ENCODE results near the gene CYP2U1. TPM values are rescaled to one million over a fixed set of nuclear protein-coding genes. Genes with fewer than 3 reads are reported as not detected.

CYP2U1 gene
- total RNA-seq, 4 donors from 2014 or later = 3.5 to 7.5 (median 4.0) TPM

- DNase-seq (no peak), ATAC-seq (peak; percentile 54 to 84)
- no peaks in the 10 kb centered on the region for H3K9me3 ChIP-seq
- intact Hi-C loops (cut with DNase I; ENCODE audit: low total_unique reads) (no loop called here), in situ Hi-C loops (cut with MboI; ENCODE audit: low sequenced_read_pairs in 4 of 4) (no loop called here)
- no peaks in the 10 kb centered on the region for H3K36me3 ChIP-seq
- peaks cover 5 to 11% of the 10 kb centered on the region in 2 donors for H3K4me1 ChIP-seq
- no peak overlapping the region for H3K4me3 ChIP-seq
- H3K27ac ChIP-seq = peak overlapping the region in 3 of 4 donors; percentile 37 to 42 (median 40)
- no peak for TF ChIP-seq POLR2A (IDR thresholded peaks at IDR 0.05)
- no peak for TF ChIP-seq CTCF (IDR thresholded peaks at IDR 0.05 in 4 of 5, conservative IDR thresholded peaks at IDR 0.05 in 1 of 5)
- H3K27me3 ChIP-seq = no peaks in the 10 kb centered on the region
Measured at GRCh38 chr4:107978716-107979451, 47.5 kb downstream of the CYP2U1 start.

GRCh38 chr4:107987916-107988762, 56.8 kb downstream of the CYP2U1 start:
- H3K27me3 ChIP-seq = no peaks in the 10 kb centered on the region
- in situ Hi-C loops (cut with MboI; ENCODE audit: low sequenced_read_pairs in 4 of 4) (loop anchor here in 2 of 4 donors (10.0 kb wide), 1 partner anchor 53 kb away; the partner anchor contains the start of gene CYP2U1 (in 2 of the 2)), intact Hi-C loops (cut with DNase I; ENCODE audit: low total_unique reads) (loop anchor here (5.0 kb wide), 3 partner anchors 166 to 1924 kb away; partner anchors contain the start of genes EGF, PAPSS1 and SGMS2)
- no peak for ATAC-seq
- DNase-seq = no peak
- peak overlapping the region; percentile 92 to 99 (median 96) for H3K27ac ChIP-seq
- H3K4me1 ChIP-seq = peaks cover 22 to 31% of the 10 kb centered on the region in 2 donors
- H3K4me3 ChIP-seq = peak overlapping the region; percentile 76 to 91 (median 90)
- H3K9me3 ChIP-seq = no peaks in the 10 kb centered on the region
- no peaks in the 10 kb centered on the region for H3K36me3 ChIP-seq
- TF ChIP-seq POLR2A (IDR thresholded peaks at IDR 0.05) (no peak), CTCF (IDR thresholded peaks at IDR 0.05 in 4 of 5, conservative IDR thresholded peaks at IDR 0.05 in 1 of 5) (no peak)

- ATAC-seq (no peak), DNase-seq (no peak)
- H3K4me3 ChIP-seq = peak overlapping the region; percentile 76 to 91 (median 90)
- TF ChIP-seq POLR2A (IDR thresholded peaks at IDR 0.05) = no peak
- no peak for TF ChIP-seq CTCF (IDR thresholded peaks at IDR 0.05 in 4 of 5, conservative IDR thresholded peaks at IDR 0.05 in 1 of 5)
- H3K27ac ChIP-seq = peak overlapping the region; percentile 92 to 99 (median 96)
- intact Hi-C loops (cut with DNase I; ENCODE audit: low total_unique reads) = loop anchor here (1.0 to 5.0 kb wide), 4 partner anchors 57 to 1924 kb away; partner anchors contain the start of genes CYP2U1, EGF, PAPSS1 and SGMS2
- no peaks in the 10 kb centered on the region for H3K9me3 ChIP-seq
- no peaks in the 10 kb centered on the region for H3K36me3 ChIP-seq
- H3K4me1 ChIP-seq = peaks cover 28 to 37% of the 10 kb centered on the region in 2 donors
- no peaks in the 10 kb centered on the region for H3K27me3 ChIP-seq
- in situ Hi-C loops (cut with MboI; ENCODE audit: low sequenced_read_pairs in 4 of 4) = loop anchor here in 2 of 4 donors (10.0 kb wide), 1 partner anchor 54 kb away; the partner anchor contains the start of gene CYP2U1 (in 2 of the 2)
Measured at GRCh38 chr4:107988763-107989035, 57.4 kb downstream of the CYP2U1 start.

- Histone ChIP-seq H3K27me3 (no peaks in the 10 kb centered on the region), H3K36me3 (no peaks in the 10 kb centered on the region), H3K9me3 (no peaks in the 10 kb centered on the region), H3K4me3 (peak overlapping the region; percentile 76 to 91 (median 90)), H3K4me1 (peaks cover 32 to 41% of the 10 kb centered on the region in 2 donors), H3K27ac (peak overlapping the region; percentile 92 to 99 (median 96))
- intact Hi-C loops (cut with DNase I; ENCODE audit: low total_unique reads) (loop anchor here (1.0 to 5.0 kb wide), 4 partner anchors 58 to 1923 kb away; partner anchors contain the start of genes CYP2U1, EGF, PAPSS1 and SGMS2), in situ Hi-C loops (cut with MboI; ENCODE audit: low sequenced_read_pairs in 4 of 4) (loop anchor here in 2 of 4 donors (10.0 kb wide), 1 partner anchor 54 kb away; the partner anchor contains the start of gene CYP2U1 (in 2 of the 2))
- TF ChIP-seq CTCF (IDR thresholded peaks at IDR 0.05 in 4 of 5, conservative IDR thresholded peaks at IDR 0.05 in 1 of 5) = no peak
- ATAC-seq = peak; percentile 55 to 61
- DNase-seq = no peak
Measured at GRCh38 chr4:107989162-107989536, 57.8 kb downstream of the CYP2U1 start.
